Suprapubic skin (tissue), 4 donors: ENCODE results near the gene SLC66A2. TPM values are rescaled to one million over a fixed set of nuclear protein-coding genes. Genes with fewer than 3 reads are reported as not detected.

Experiments used
- DNase-seq, 2 donors: peaks; one replicate each; pipeline ENCODE4 v3.0.0-alpha.2; 2019; ENCODE audit warnings: low spot score in 2 of 2
- H3K27ac ChIP-seq: fragments of 200-600 bp; sonication (generic); one replicate; pipeline ENCODE4 v1.5.1; 2019
- H3K27me3 ChIP-seq: fragments of 200-600 bp; sonication (generic); one replicate; pipeline ENCODE4 v1.5.1; 2019
- H3K36me3 ChIP-seq: fragments of 200-600 bp; sonication (generic); one replicate; pipeline ENCODE4 v1.5.1; 2019
- H3K4me1 ChIP-seq: fragments of 200-600 bp; sonication (generic); one replicate; pipeline ENCODE4 v1.5.1; 2019
- H3K4me3 ChIP-seq: fragments of 200-600 bp; sonication (generic); one replicate; pipeline ENCODE4 v1.5.1; 2019; ENCODE audit warnings: mild to moderate bottlenecking
- H3K9me3 ChIP-seq: fragments of 200-600 bp; sonication (generic); one replicate; pipeline ENCODE4 v1.5.1; 2019
- CTCF ChIP-seq, 2 donors: fragments of 200-600 bp in 1 of 2; fragments of 450-650 bp in 1 of 2; sonication (generic) in 1 of 2; IDR thresholded peaks; one replicate each; pipeline ENCODE4 v1.5.1; 2016 to 2019; ENCODE audit warnings: antibody characterized with exemption in 2 of 2, mild to moderate bottlenecking in 1 of 2, moderate library complexity in 1 of 2
- EP300 ChIP-seq: sonication (generic); formaldehyde crosslinking; IDR thresholded peaks from one replicate; pipeline ENCODE4 v1.6.1; 2017; ENCODE audit warnings: antibody characterized with exemption
- POLR2A ChIP-seq, 2 donors: fragments of 450-650 bp; IDR thresholded peaks; one replicate each; pipeline ENCODE4 v1.6.1; 2017; ENCODE audit warnings: antibody characterized with exemption in 2 of 2, mild to moderate bottlenecking in 2 of 2, moderate library complexity in 2 of 2
- POLR2AphosphoS5 ChIP-seq, 3 donors: sonication (generic); formaldehyde crosslinking; IDR thresholded peaks; one replicate each; pipeline ENCODE4 v1.6.1; 2017; ENCODE audit warnings: antibody characterized with exemption in 3 of 3
- WGBS: methylation state at CpG from one replicate; pipeline ENCODE4 v1.1.5; 2018; 5-methylcytosine and 5-hydroxymethylcytosine counted together
- total RNA-seq, 4 donors: library from RNA; depleted of rRNA; stranded (reverse); fragments of >200 nt; gene quantifications; one replicate each; pipeline ENCODE4 v1.1.0, GENCODE V29; 2016

Gene SLC66A2
- total RNA-seq, 4 donors from 2014 or later = 53.4 to 84.7 (median 79.3) TPM

GRCh38 chr18:79970419-79971133, 19.1 kb upstream of the SLC66A2 start:
- no peaks in the 10 kb centered on the region for H3K9me3 ChIP-seq
- peaks cover 2% of the 10 kb centered on the region for H3K4me1 ChIP-seq
- WGBS = 87% methylated on average over 12 of the region's 12 CpGs
- H3K27me3 ChIP-seq = no peaks in the 10 kb centered on the region
- TF ChIP-seq POLR2A (IDR thresholded peaks at IDR 0.05) (no peak), CTCF (IDR thresholded peaks at IDR 0.05) (no peak), POLR2AphosphoS5 (IDR thresholded peaks at IDR 0.05) (no peak), EP300 (no peak)
- H3K27ac ChIP-seq = no peak overlapping the region
- DNase-seq = no peak
- H3K4me3 ChIP-seq = no peak overlapping the region
- H3K36me3 ChIP-seq = peaks cover 50% of the 10 kb centered on the region

- TF ChIP-seq CTCF (IDR thresholded peaks at IDR 0.05) (no peak), POLR2AphosphoS5 (IDR thresholded peaks at IDR 0.05) (no peak), EP300 (no peak), POLR2A (IDR thresholded peaks at IDR 0.05) (no peak)
- Histone ChIP-seq H3K4me1 (peaks cover 42% of the 10 kb centered on the region), H3K36me3 (peaks cover 16% of the 10 kb centered on the region), H3K27me3 (no peaks in the 10 kb centered on the region), H3K9me3 (no peaks in the 10 kb centered on the region), H3K27ac (peak overlapping the region; percentile 85), H3K4me3 (peak overlapping the region; percentile 69)
- WGBS = 5% methylated on average over 23 of the region's 24 CpGs
- no peak for DNase-seq
These were observed 13.9 kb upstream of the SLC66A2 start for GRCh38 chr18:79965119-79965902.

- Histone ChIP-seq H3K36me3 (peaks cover 10% of the 10 kb centered on the region), H3K27me3 (no peaks in the 10 kb centered on the region), H3K4me1 (peaks cover 48% of the 10 kb centered on the region), H3K27ac (peak within 1 kb of the TSS; percentile 85), H3K4me3 (peak within 1 kb of the TSS; percentile 69), H3K9me3 (no peaks in the 10 kb centered on the region)
- TF ChIP-seq POLR2AphosphoS5 (IDR thresholded peaks at IDR 0.05) (no peak), CTCF (IDR thresholded peaks at IDR 0.05) (peak in 1 of 2 donors; percentile 34)
- WGBS = 0% methylated on average over 1 of the region's 73 CpGs
- DNase-seq = peak in 1 of 2 donors; percentile 80
These were observed 13.1 kb upstream of the SLC66A2 start, which contains the start of gene HSBP1L1 for GRCh38 chr18:79964330-79965118. Gene HSBP1L1 (plus strand): TSS chr18:79964643. CDS start chr18:79964736, 93 bp downstream.

GRCh38 chr18:79963658-79964329, 12.3 kb upstream of the SLC66A2 start:
- H3K4me1 ChIP-seq = peaks cover 49% of the 10 kb centered on the region
- TF ChIP-seq EP300 = no peak
- TF ChIP-seq POLR2AphosphoS5 (IDR thresholded peaks at IDR 0.05) = no peak
- TF ChIP-seq CTCF (IDR thresholded peaks at IDR 0.05) = no peak
- no peak for TF ChIP-seq POLR2A (IDR thresholded peaks at IDR 0.05)

More at GRCh38 chr18:79963658-79964329, 12.3 kb upstream of the SLC66A2 start:
- Histone ChIP-seq H3K9me3 (no peaks in the 10 kb centered on the region), H3K27me3 (no peaks in the 10 kb centered on the region), H3K36me3 (peaks cover 10% of the 10 kb centered on the region), H3K27ac (peak overlapping the region; percentile 85), H3K4me3 (peak overlapping the region; percentile 69)
- 85% methylated on average over 29 of the region's 30 CpGs for WGBS
- DNase-seq = no peak
